ENCODE data around the gene MOB3A. TPM values are rescaled to one million over a fixed set of nuclear protein-coding genes. Genes with fewer than 3 reads are reported as not detected.

Gene MOB3A
- total and polyA plus RNA-seq, 10 of the 15 experiments (the other 5 are each of a cell fraction or from before 2014, with no cell fraction given) = 7.5 to 229 (median 79.4) TPM

- peak; percentile 42 for TF ChIP-seq SMAD1 (IDR thresholded peaks at IDR 0.05; ENCODE audit: low read depth, partially characterized antibody)
- TF ChIP-seq, protein P1, sequence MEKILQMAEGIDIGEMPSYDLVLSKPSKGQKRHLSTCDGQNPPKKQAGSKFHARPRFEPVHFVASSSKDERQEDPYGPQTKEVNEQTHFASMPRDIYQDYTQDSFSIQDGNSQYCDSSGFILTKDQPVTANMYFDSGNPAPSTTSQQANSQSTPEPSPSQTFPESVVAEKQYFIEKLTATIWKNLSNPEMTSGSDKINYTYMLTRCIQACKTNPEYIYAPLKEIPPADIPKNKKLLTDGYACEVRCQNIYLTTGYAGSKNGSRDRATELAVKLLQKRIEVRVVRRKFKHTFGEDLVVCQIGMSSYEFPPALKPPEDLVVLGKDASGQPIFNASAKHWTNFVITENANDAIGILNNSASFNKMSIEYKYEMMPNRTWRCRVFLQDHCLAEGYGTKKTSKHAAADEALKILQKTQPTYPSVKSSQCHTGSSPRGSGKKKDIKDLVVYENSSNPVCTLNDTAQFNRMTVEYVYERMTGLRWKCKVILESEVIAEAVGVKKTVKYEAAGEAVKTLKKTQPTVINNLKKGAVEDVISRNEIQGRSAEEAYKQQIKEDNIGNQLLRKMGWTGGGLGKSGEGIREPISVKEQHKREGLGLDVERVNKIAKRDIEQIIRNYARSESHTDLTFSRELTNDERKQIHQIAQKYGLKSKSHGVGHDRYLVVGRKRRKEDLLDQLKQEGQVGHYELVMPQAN (conservative IDR thresholded peaks at IDR 0.05) = 0 out of 2 replicates have a peak, but pooled peaks have one; percentile 21
- TF ChIP-seq EZH2 (IDR thresholded peaks at IDR 0.05; ENCODE audit: borderline replicate concordance, control insufficient read depth, low read depth, low read length) = no peak
- TF ChIP-seq KLF5 (IDR thresholded peaks at IDR 0.05; ENCODE audit: partially characterized antibody) = no peak
- no peak for TF ChIP-seq ZSCAN29 (IDR thresholded peaks at IDR 0.05)
- no peak for TF ChIP-seq ATF2 (IDR thresholded peaks at IDR 0.05; ENCODE audit: low read length)
- peak; percentile 58; the same call in 1 of the 2 replicates for TF ChIP-seq TCF12 (IDR thresholded peaks at IDR 0.05; ENCODE audit: low read depth, low read length)
- TF ChIP-seq IKZF1 (conservative IDR thresholded peaks at IDR 0.05) = peak; percentile 49
- no peak for TF ChIP-seq CHD4 (IDR thresholded peaks at IDR 0.05)
- TF ChIP-seq BACH1 (IDR thresholded peaks at IDR 0.05; ENCODE audit: borderline replicate concordance) = peak; percentile 37; the same call in 1 of the 2 replicates
- TF ChIP-seq ETV6 (conservative IDR thresholded peaks at IDR 0.05 in 1 of 2, IDR thresholded peaks at IDR 0.05 in 1 of 2; ENCODE audit: borderline replicate concordance in 1 of 2, low read depth in 1 of 2) = 0 out of 4 replicates have a peak, but pooled peaks of 1 of the 2 experiments have one; percentile 13
- 0 out of 2 replicates have a peak, but pooled peaks have one; percentile 5 for TF ChIP-seq BCL11A (IDR thresholded peaks at IDR 0.05; ENCODE audit: low read depth, low read length)
- no peak for TF ChIP-seq MYC (IDR thresholded peaks at IDR 0.05; ENCODE audit: insufficient read depth, insufficient read length, insufficient replicate concordance, low read length, severe bottlenecking)
- peak; percentile 42; the same call in 1 of the 2 replicates for TF ChIP-seq SPI1 (IDR thresholded peaks at IDR 0.05; ENCODE audit: borderline replicate concordance, insufficient read depth, low read depth, low read length)
- TF ChIP-seq RBBP5 (conservative IDR thresholded peaks at IDR 0.05) = no peak
- TF ChIP-seq CREM (IDR thresholded peaks at IDR 0.05; ENCODE audit: low read depth) = peak; percentile 56; the same call in 1 of the 2 replicates
- peak; percentile 49 for TF ChIP-seq MEF2B (IDR thresholded peaks at IDR 0.05; ENCODE audit: partially characterized antibody, poor library complexity, severe bottlenecking)
- TF ChIP-seq, protein P2, sequence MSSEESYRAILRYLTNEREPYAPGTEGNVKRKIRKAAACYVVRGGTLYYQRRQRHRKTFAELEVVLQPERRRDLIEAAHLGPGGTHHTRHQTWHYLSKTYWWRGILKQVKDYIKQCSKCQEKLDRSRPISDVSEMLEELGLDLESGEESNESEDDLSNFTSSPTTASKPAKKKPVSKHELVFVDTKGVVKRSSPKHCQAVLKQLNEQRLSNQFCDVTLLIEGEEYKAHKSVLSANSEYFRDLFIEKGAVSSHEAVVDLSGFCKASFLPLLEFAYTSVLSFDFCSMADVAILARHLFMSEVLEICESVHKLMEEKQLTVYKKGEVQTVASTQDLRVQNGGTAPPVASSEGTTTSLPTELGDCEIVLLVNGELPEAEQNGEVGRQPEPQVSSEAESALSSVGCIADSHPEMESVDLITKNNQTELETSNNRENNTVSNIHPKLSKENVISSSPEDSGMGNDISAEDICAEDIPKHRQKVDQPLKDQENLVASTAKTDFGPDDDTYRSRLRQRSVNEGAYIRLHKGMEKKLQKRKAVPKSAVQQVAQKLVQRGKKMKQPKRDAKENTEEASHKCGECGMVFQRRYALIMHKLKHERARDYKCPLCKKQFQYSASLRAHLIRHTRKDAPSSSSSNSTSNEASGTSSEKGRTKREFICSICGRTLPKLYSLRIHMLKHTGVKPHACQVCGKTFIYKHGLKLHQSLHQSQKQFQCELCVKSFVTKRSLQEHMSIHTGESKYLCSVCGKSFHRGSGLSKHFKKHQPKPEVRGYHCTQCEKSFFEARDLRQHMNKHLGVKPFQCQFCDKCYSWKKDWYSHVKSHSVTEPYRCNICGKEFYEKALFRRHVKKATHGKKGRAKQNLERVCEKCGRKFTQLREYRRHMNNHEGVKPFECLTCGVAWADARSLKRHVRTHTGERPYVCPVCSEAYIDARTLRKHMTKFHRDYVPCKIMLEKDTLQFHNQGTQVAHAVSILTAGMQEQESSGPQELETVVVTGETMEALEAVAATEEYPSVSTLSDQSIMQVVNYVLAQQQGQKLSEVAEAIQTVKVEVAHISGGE (CRISPR knock-in tag; IDR thresholded peaks at IDR 0.05) = no peak
- no peak for TF ChIP-seq HDGF (IDR thresholded peaks at IDR 0.05)
Measured at GRCh38 chr19:2049741-2050348, 46.3 kb downstream of the MOB3A start (continued).

Data from GM12878 (cell line).